ENCODE measurements around the gene IL32. TPM values are rescaled to one million over a fixed set of nuclear protein-coding genes. Genes with fewer than 3 reads are reported as not detected.
A peak's percentile ranks its signal among the peaks of the same experiment; 100 is the strongest.

The IL32 gene
- total and polyA plus RNA-seq, 2 experiments from 2014 or later: 2.3 to 6.1 TPM

GRCh38 chr16:3088925-3089716 lies 23.7 kb downstream of the IL32 start:
- ATAC-seq (no peak), DNase-seq (ENCODE audit: low spot score) (no peak)
- H3K27ac Mint-ChIP-seq: no peak overlapping the region
- Histone ChIP-seq H3K4me1 (ENCODE audit: insufficient read depth) (peaks cover 20% of the 10 kb centered on the region), H3K4me3 (no peak overlapping the region), H4K20me1 (replicated peaks; ENCODE audit: insufficient read depth) (peaks cover 45% of the 10 kb centered on the region), H3K9me2 (ENCODE audit: insufficient read depth) (no peaks in the 10 kb centered on the region), H3K27me3 (ENCODE audit: insufficient read depth) (no peaks in the 10 kb centered on the region), H3K4me2 (no peak overlapping the region), H3F3A (replicated peaks; ENCODE audit: low read depth) (peaks cover 58% of the 10 kb centered on the region), H3K79me2 (replicated peaks; ENCODE audit: insufficient read depth) (peaks cover 28% of the 10 kb centered on the region), H3K36me3 (ENCODE audit: insufficient read depth) (peaks cover 39% of the 10 kb centered on the region), H3K27ac (ENCODE audit: low read depth) (peak overlapping the region; percentile 84; the same call in 1 of the 2 replicates), H2AFZ (no peak overlapping the region)
- no peak for TF ChIP-seq ETS1 (IDR thresholded peaks at IDR 0.05)
- TF ChIP-seq CTCF (conservative IDR thresholded peaks at IDR 0.05; ENCODE audit: low read depth in 2 of 2): 0 out of 4 replicates have a peak, but pooled peaks of 1 of the 2 experiments have one; percentile 7
- peaks cover 84% of the 10 kb centered on the region for H3K36me3 Mint-ChIP-seq (ENCODE audit: low read depth)
- H3K9me3 Mint-ChIP-seq: no peaks in the 10 kb centered on the region
- no peak overlapping the region; the same call in 2 of the 3 replicates for H3K4me3 Mint-ChIP-seq
- peaks cover 29% of the 10 kb centered on the region for H3K4me1 Mint-ChIP-seq
- H3K27me3 Mint-ChIP-seq (ENCODE audit: insufficient read depth, low read depth, poor library complexity): peaks cover 24% of the 10 kb centered on the region

DNA sequence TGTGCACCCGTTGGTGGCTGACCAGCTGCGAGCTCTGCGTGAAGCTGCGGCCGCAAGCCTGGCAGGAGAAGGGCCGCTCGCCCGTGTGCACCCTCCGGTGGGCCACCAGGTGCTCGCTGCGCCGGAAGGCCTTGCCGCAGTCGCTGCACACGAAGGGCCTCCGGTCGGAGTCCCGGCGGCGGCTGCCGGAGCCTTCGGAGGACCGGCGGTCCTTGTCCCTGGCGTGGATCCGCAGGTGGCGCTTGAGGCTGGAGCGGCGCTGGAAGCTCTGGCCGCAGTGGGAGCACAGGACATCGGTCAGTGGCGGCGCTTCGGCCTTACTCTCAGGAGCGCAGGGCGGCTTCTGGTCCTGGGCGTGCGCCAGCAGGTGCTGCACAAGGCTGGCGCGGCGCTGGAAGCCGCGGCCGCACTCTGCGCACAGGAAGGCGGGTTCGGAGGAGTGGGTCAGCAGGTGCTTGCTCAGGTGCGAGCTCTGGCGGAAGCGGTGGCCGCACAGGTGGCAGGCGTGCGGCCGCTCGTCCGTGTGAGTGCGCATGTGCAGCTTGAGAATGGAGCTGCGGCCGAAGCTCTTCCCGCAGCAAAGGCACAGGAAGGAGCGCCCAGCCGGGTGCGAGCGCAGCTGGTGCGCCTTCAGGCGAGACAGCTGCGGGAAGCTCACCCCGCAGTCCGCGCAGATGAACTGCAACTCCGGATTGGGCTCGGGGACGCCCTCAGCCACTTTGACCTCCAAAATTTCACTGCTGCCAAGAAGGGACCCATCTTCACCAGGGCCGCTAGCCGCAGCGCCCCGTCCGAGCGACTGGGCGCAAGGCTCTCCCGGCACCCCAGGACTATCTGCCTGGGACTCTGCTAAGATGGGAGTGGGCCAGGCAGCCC lies 24.5 kb downstream of the IL32 start:
- no peak overlapping the region for H3K27ac Mint-ChIP-seq
- peaks cover 42% of the 10 kb centered on the region for H3K36me3 ChIP-seq (ENCODE audit: insufficient read depth)
- peaks cover 89% of the 10 kb centered on the region for H3K36me3 Mint-ChIP-seq (ENCODE audit: low read depth)
- peaks cover 35% of the 10 kb centered on the region for H3K4me1 Mint-ChIP-seq
- H3K27me3 Mint-ChIP-seq (ENCODE audit: insufficient read depth, low read depth, poor library complexity): peaks cover 31% of the 10 kb centered on the region
- H3K27me3 ChIP-seq (ENCODE audit: insufficient read depth): no peaks in the 10 kb centered on the region
- H3F3A ChIP-seq (replicated peaks; ENCODE audit: low read depth): peaks cover 60% of the 10 kb centered on the region
- peaks cover 46% of the 10 kb centered on the region for H4K20me1 ChIP-seq (replicated peaks; ENCODE audit: insufficient read depth)
- H3K4me2 ChIP-seq: no peak overlapping the region
- no peak overlapping the region for H3K27ac ChIP-seq (ENCODE audit: low read depth)
- no peak for DNase-seq (ENCODE audit: low spot score)
- H3K4me3 Mint-ChIP-seq: no peak overlapping the region
- peaks cover 36% of the 10 kb centered on the region for H3K79me2 ChIP-seq (replicated peaks; ENCODE audit: insufficient read depth)
- peaks cover 24% of the 10 kb centered on the region for H3K4me1 ChIP-seq (ENCODE audit: insufficient read depth)
- ATAC-seq: no peak
- H2AFZ ChIP-seq: no peak overlapping the region
- H3K9me2 ChIP-seq (ENCODE audit: insufficient read depth): no peaks in the 10 kb centered on the region
- H3K9me3 Mint-ChIP-seq: no peaks in the 10 kb centered on the region
- H3K4me3 ChIP-seq: no peak overlapping the region
- TF ChIP-seq ZNF114 (CRISPR knock-in tag; IDR thresholded peaks at IDR 0.05) (no peak), ETS1 (IDR thresholded peaks at IDR 0.05) (no peak), POLR2AphosphoS5 (IDR thresholded peaks at IDR 0.05; ENCODE audit: low read depth) (no peak), ZNF331 (CRISPR knock-in tag; IDR thresholded peaks at IDR 0.05; ENCODE audit: low read depth) (no peak), CTCF (conservative IDR thresholded peaks at IDR 0.05; ENCODE audit: low read depth in 2 of 2) (no peak), JUNB (IDR thresholded peaks at IDR 0.05; ENCODE audit: unreplicated experiment) (no peak), NANOG (IDR thresholded peaks at IDR 0.05; ENCODE audit: borderline replicate concordance) (no peak), CREB1 (CRISPR knock-in tag; IDR thresholded peaks at IDR 0.05; ENCODE audit: low read depth) (no peak), STAT1 (IDR thresholded peaks at IDR 0.05; ENCODE audit: unreplicated experiment) (no peak), EZH2phosphoT487 (IDR thresholded peaks at IDR 0.05; ENCODE audit: unreplicated experiment) (no peak), EZH2 (IDR thresholded peaks at IDR 0.05; ENCODE audit: low read depth, unreplicated experiment) (no peak)

All from GM23338 (cell line).